Activated B cell treated with CpG ODN at 0.5 μM for 24 hours (primary cell): ENCODE results near the gene DISC1. TPM values are rescaled to one million over a fixed set of nuclear protein-coding genes. Genes with fewer than 3 reads are reported as not detected.

Source experiments
- ATAC-seq: fragments of 200-7000 bp; cut with Tn5 transposase; one replicate; pipeline ENCODE4 v1.10.0; 2021; ENCODE audit warnings: low read depth, mild to moderate bottlenecking, moderate library complexity
- CTCF ChIA-PET: fragments of 350-600 bp; sonication (Branson Sonifier 250); formaldehyde crosslinking; loops from one replicate; lab custom pipeline; 2021; ENCODE audit warnings: antibody characterized with exemption; lab: Charles Lee
- POLR2A ChIA-PET: fragments of 350-600 bp; sonication (Branson Sonifier 250); formaldehyde crosslinking; loops from one replicate; lab custom pipeline; 2021; ENCODE audit warnings: antibody characterized with exemption; lab: Charles Lee
- DNase-seq: peaks from one replicate; pipeline ENCODE4 v3.0.0; 2022
- H3K27ac Mint-ChIP-seq: one replicate; pipeline ENCODE4 v1.8.0; 2020; ENCODE audit warnings: mixed read lengths
- H3K27me3 Mint-ChIP-seq: one replicate; pipeline ENCODE4 v1.8.0; 2021; ENCODE audit warnings: mixed read lengths
- H3K36me3 Mint-ChIP-seq: one replicate; pipeline ENCODE4 v1.8.0; 2021; ENCODE audit warnings: low read depth, mixed read lengths
- H3K4me1 Mint-ChIP-seq: one replicate; pipeline ENCODE4 v1.8.0; 2021; ENCODE audit warnings: mixed read lengths
- H3K4me3 Mint-ChIP-seq: one replicate; pipeline ENCODE4 v1.8.0; 2020; ENCODE audit warnings: mild to moderate bottlenecking, mixed read lengths
- H3K9me3 Mint-ChIP-seq: one replicate; pipeline ENCODE4 v1.8.0; 2020; ENCODE audit warnings: mixed read lengths
- CTCF ChIP-seq: fragments of 200-600 bp; IDR thresholded peaks from one replicate; pipeline ENCODE4 v1.8.0; 2022; ENCODE audit warnings: antibody characterized with exemption, mild to moderate bottlenecking
- intact Hi-C: fragments of 100-400 bp; cut with micrococcal nuclease; formaldehyde crosslinking; loops from one replicate; pipeline ENCODE4 v1.15.1; 2024
- total RNA-seq: library from RNA; stranded (reverse); gene quantifications from 2 replicates; pipeline ENCODE4 v1.2.3, GENCODE V29; 2022

The DISC1 gene
- total RNA-seq, 1 donor from 2014 or later = 2.4 TPM

- CTCF ChIA-PET = no interaction called here
- TF ChIP-seq CTCF = no peak
- Mint-ChIP-seq H3K4me1 (no peaks in the 10 kb centered on the region), H3K9me3 (no peaks in the 10 kb centered on the region), H3K27ac (no peak overlapping the region), H3K36me3 (no peaks in the 10 kb centered on the region), H3K4me3 (no peak overlapping the region), H3K27me3 (peaks cover 20% of the 10 kb centered on the region)
- intact Hi-C loops = no loop called here
- no peak for DNase-seq
- no peak for ATAC-seq
- POLR2A ChIA-PET = no interaction called here
These were observed 52.5 kb downstream of the DISC1 start for GRCh38 chr1:231679109-231679508.

- no peak for TF ChIP-seq CTCF
- intact Hi-C loops = no loop called here
- no peaks in the 10 kb centered on the region for H3K36me3 Mint-ChIP-seq
- H3K4me1 Mint-ChIP-seq = no peaks in the 10 kb centered on the region
- CTCF ChIA-PET = no interaction called here
- no peak for ATAC-seq
- H3K4me3 Mint-ChIP-seq = no peak overlapping the region
- H3K27me3 Mint-ChIP-seq = peaks cover 18% of the 10 kb centered on the region
- POLR2A ChIA-PET = no interaction called here
- H3K9me3 Mint-ChIP-seq = no peaks in the 10 kb centered on the region
- DNase-seq = no peak
- no peak overlapping the region for H3K27ac Mint-ChIP-seq
These were observed 54.4 kb downstream of the DISC1 start for GRCh38 chr1:231681006-231681405.

- CTCF ChIA-PET = no interaction called here
- no peak overlapping the region for H3K27ac Mint-ChIP-seq
- POLR2A ChIA-PET = no interaction called here
These were observed 56.2 kb downstream of the DISC1 start for GRCh38 chr1:231682779-231683178.

GRCh38 chr1:231683439-231684165, 57.0 kb downstream of the DISC1 start:
- POLR2A ChIA-PET = no interaction called here

More at GRCh38 chr1:231682779-231683178, 56.2 kb downstream of the DISC1 start:
- DNase-seq (no peak), ATAC-seq (no peak)
- peaks cover 20% of the 10 kb centered on the region for H3K27me3 Mint-ChIP-seq
- H3K9me3 Mint-ChIP-seq = peaks cover 7% of the 10 kb centered on the region
- no peak for TF ChIP-seq CTCF
- intact Hi-C loops = no loop called here
- peaks cover 6% of the 10 kb centered on the region for H3K36me3 Mint-ChIP-seq
- no peaks in the 10 kb centered on the region for H3K4me1 Mint-ChIP-seq
- no peak overlapping the region for H3K4me3 Mint-ChIP-seq

More at GRCh38 chr1:231683439-231684165, 57.0 kb downstream of the DISC1 start:
- peaks cover 6% of the 10 kb centered on the region for H3K36me3 Mint-ChIP-seq
- peaks cover 22% of the 10 kb centered on the region for H3K27me3 Mint-ChIP-seq
- no peak for TF ChIP-seq CTCF
- ATAC-seq (no peak), DNase-seq (no peak)
- intact Hi-C loops = no loop called here
- H3K27ac Mint-ChIP-seq = no peak overlapping the region
- no peak overlapping the region for H3K4me3 Mint-ChIP-seq
- CTCF ChIA-PET = no interaction called here
- peaks cover 7% of the 10 kb centered on the region for H3K9me3 Mint-ChIP-seq
- H3K4me1 Mint-ChIP-seq = no peaks in the 10 kb centered on the region
